Renal cortical epithelial cell (primary cell): ENCODE data around the gene EFCC1. TPM values are rescaled to one million over a fixed set of nuclear protein-coding genes. Genes with fewer than 3 reads are reported as not detected.

Experiments
- DNase-seq: peaks from one replicate; pipeline ENCODE4 v3.0.0-alpha.2; 2011; ENCODE audit warnings: low read depth
- total RNA-seq: library from RNA; depleted of rRNA; stranded (reverse); fragments of >200 nt; gene quantifications from 2 replicates; pipeline ENCODE4 v1.2.3, GENCODE V29; 2014

The EFCC1 gene, protein sequence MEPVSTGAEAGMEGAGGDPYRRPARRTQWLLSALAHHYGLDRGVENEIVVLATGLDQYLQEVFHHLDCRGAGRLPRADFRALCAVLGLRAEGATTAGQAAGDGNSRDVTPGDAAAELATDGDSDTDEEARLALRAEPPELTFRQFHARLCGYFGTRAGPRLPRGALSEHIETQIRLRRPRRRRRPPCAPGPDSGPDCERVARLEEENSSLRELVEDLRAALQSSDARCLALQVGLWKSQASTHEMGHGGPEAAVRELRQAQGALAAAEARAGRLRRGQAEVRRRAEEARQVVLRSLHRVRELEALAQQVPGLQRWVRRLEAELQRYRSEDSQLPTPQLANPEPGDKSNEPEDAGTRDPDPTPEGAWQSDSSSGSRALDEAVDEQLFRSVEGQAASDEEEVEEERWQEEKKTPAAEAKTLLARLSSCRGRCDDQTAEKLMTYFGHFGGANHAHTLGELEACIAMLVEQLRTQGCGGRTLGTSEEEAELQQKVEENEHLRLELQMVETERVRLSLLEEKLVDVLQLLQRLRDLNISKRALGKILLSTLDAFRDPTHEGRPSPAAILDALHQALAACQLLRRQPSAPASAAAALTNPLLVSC
- total RNA-seq: not detected in 2 replicates

GRCh38 chr3:129001101-129001805 is at the start of gene EFCC1:
TSS of gene EFCC1 (plus strand) at chr3:129001304. CDS start at chr3:129001629, 325 bp downstream.
- no peak for DNase-seq

- DNase-seq: no peak
Measured at GRCh38 chr3:128956440-128956839, 44.7 kb upstream of the EFCC1 start.

- DNase-seq: no peak
Measured at GRCh38 chr3:128965280-128965679, 35.8 kb upstream of the EFCC1 start.

DNA sequence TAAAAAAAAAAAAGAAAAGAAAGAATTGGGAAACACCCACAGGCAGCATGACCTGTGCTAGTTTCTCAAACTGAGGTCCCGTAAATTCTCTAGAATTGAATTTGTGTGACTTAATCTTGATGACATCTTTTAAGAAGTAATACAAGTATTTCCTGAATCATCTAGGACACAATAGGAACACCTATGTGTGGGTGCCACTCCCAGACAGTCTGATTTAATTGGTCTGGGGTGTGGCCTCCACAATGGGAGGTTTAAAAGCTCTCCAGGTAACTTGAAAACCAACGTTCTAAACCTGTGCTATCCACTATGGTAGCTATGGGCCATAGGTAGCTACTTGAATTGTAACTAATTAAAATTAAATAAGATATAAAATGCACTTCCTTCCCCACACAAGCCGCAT is 35.3 kb upstream of the EFCC1 start:
- peak; percentile 11 for DNase-seq

DNA sequence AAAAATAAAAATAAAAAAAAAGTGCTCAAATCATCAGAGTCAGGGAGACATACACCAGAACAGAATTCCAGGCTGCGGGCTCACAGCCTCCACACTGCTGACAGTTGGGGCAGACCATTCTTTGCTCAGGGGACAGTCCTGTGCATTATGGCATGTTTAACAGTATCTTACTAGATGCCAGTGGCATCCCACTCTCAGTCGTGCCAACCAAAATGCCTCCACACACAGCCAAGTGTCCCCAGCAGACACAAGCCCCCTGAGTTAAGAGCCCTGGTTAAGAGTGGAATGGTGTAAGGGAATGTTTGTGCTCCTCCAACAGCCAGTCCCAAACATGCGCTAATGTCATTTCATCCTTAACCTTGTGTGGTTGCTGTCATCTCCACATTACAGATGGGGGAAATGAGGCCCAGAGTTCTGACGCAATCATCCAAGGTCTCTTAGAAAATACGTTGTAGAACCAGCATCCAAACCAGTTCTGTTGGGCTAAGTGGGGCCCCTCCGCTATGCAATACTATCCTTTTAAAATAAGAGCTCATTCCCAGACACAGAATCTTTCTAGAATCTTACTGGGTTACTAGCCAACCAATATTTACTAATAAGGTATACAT is 33.3 kb upstream of the EFCC1 start:
- no peak for DNase-seq

GRCh38 chr3:128969993-128970739 is 30.9 kb upstream of the EFCC1 start:
- DNase-seq: peak; percentile 17

DNA sequence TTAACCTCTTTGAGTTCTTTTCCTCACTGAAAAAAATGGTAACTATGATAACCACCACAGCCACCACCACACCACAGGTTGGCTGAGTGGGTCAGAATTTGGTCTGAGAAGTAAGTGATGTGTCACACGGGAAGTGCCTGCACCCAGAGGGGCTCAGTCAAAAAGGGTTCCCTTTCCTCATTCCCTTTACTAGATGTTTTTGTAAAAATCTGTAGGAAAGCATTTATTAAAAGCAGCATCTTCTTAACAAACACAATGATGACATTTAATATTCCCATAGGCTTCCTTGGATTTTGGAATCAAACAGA is 30.4 kb upstream of the EFCC1 start:
- no peak for DNase-seq

- no peak for DNase-seq
Measured at GRCh38 chr3:128971421-128972100, 29.5 kb upstream of the EFCC1 start.

DNA sequence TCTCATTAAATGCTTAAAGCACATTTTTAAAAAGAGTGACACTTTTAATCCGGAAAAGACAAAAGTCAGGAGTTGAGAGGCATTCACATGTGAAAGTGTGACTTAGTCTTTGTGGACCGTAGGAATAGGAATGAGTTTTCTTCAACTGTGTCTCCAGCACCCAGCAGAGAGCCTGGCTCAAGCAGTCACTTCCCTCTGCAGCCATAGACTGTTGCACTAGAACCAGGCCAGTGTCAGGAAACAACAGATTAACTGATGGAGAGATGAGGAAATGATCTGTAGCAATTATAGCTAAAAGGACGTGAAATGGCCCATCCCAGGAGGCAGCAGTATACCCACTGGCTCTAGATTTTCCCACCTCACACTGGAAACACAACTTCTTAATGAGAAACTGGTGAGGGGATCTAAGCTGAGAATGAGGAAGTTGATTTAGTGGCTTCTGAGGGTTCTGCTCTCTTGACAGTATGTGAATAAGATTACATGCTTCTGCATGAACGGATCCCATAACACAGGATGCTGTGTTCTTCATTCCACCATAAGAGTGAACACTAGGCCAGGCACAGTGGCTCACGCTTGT is 27.0 kb upstream of the EFCC1 start:
- no peak for DNase-seq

DNA sequence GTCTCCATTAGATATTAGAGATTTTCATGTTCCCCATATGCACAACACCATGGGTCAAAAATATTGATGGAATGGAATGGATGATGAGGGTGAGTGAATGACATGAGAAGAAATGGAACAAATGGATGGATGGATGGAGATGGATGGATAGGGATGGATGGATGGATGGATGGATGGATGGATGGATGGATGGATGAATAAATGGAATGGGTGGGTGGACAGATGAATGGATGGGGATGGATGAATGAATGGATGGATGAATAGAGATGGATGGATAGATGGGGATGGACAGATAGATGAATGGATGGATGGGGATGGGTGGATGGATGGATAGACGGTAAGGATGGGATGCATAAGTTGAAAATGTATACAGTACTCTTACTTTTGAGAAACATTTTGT is 25.8 kb upstream of the EFCC1 start:
- no peak for DNase-seq

DNA sequence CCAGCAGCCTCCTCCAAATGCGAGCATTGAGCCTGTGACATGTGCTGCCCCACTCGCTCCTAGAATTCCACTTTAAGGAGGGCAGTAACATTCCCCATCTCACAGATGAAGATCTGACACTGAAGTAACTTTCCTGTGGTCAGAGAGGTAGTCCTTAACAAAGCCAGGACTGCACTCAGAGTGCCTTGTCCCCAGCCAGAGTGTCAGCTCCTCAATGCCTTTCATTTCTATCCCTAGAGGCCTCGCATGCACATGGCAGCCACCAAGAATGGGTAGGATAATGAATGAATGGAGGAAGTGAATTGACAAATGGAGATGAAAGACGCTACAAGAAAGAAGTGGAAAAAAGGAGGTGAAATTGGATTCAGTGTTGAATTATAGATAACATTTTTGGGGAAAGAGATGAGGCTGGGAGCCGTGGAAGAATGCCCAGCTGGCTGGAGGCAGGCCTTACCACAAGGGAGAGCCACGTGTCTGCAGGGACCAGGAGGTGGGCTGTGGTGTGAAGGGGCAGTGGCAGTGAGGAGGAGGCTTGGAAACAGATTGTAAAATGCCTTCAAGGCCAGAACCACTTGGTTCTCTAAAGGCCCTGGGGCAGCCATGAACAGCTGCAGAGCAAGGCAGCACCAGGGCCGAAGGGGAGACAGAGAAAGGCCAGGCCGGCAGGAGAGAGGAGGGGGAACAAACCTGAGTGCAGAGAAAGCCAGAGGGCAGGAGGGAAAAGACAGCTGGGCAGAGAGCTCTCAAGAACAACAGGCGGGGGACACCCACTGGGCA is 17.6 kb upstream of the EFCC1 start:
- DNase-seq: no peak

DNA sequence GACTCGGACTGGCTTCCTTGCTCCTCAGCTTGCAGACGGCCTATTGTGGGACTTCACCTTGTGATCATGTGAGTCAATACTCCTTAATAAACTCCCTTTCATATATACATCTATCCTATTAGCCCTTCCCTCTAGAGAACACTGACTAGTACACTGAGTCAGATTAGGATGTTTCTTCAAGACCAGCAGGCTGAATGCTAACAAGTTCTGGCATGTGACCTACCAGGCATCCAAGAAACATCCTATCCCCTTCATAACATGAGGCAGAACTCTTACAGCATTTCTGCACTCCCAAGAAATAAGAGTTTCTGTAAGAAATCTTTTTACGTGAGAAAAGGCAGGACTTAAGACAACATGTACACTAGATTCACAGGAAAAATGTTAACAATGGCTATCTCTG is 16.5 kb upstream of the EFCC1 start:
- no peak for DNase-seq

DNA sequence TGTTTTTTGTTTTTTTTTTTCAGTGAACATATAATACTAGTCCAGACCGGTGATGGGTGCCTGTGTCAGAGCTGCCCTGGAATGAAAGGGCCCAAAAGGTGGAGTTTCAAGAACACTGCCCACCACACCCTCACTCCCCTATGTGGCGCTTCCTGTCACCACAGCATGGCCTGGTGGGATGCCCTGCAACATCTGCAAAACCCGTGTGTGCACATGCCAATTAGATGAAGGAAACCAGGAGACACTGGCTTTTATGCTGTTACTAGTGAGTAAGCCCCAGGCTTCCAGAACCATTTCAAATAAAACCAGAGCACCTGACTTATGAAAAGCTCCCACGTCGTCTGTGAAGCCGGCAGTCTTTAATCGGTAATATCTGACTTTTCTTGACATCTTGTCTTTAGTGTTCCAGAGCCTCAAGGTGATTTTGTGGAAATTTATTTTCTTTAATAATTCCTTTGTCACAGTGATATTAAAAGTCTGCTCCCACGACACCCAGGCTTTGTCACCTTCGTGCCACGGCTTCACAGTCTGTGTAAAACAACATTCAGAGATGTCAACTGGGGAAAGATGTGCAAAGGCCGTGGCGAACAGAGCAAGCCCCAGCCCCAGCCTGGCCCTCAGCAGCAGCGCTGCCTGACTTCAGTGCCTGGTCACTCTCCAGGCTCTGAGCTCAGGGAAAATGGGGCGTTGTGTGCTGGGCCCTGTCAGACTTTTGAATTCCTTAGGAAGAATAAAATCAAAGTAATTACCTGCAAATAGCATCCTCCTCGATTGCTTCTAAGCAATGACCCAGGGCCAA is 13.6 kb upstream of the EFCC1 start:
- no peak for DNase-seq

DNA sequence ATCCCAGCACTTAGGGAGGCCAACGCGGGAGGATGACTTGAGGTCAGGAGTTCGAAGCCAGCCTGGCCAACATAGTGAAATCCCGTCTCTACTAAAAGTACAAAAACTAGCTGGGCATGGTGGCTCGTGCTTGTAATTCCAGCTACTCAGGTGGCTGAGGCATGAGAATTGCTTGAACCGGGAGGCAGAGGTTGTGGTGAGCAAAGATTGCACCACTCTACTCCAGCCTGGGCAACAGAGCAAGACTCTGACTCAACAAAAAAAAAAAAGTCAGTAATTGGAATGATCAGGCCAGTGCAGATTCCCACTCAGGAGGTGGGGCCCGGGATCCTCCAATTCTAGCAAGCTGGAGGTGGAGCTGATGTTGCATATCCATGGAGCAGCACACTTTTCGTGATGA is 12.8 kb upstream of the EFCC1 start:
- no peak for DNase-seq

DNA sequence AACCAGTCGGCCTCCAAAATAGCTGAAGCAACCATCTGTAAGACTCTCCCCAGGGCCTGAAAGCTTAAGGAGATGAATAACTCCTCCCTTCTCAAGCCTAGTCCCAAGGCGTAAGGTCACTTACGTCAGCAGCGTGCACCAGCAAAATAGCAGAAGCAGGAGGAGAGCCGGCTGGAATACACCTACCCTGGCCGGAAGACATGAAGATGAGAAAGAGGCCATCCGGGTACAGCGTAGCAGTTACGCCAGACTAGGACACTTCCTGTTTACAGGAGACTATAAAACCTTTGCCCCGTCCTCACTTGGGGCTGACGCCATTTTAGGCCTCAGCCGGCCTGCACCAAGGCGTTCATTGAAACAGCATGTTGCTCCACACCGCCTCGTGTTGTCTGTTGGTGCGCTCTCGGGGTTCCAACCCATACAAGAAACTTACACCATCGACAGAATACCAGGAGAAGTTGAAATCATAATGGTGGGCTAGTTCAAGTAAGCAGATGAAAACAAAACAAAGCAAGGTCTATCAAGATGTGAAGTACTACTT is 9.7 kb upstream of the EFCC1 start:
- DNase-seq: no peak

- DNase-seq: no peak
Measured at GRCh38 chr3:128992926-128993460, 8.1 kb upstream of the EFCC1 start.

DNA sequence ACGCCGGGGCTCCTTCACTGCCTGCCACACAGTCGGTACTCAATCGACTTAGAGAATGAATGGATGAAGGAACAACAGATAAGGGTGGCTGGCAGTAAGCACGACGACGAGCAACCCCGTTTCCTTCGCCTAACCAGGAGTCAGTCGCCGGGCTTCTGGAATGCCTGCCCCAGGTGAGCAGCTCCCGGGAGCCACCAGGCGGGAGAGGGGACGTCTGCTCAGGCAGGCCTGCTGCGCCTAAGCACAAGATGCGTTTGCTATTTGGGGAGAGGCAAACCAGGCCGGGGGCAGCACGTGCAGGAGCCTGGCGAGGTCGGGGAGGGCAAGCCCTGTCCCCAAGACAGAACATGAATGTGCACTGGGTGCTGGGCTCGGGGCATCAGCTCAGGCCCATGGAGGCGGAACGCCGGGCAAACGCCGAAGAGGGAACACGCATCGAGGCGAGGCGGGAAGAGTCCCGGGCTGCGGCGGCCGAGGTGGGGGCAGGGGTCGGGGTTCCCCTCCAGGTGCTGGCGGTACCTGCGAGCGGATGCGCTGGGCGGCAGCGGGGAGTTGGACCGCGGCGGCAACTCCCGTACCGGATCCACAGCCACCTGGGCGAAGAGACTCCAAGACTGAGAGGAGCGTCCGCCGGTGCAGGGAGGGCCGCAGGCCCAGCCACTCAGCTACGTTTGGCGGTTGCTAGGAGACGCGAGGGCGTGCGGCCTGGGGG is 7.5 kb upstream of the EFCC1 start, which contains the start of gene CFAP92:
Gene CFAP92 (minus strand): TSS at position 616 of the 712 bp plus-strand sequence. CDS start 772 bp downstream, outside the sequence.
- DNase-seq: peak; percentile 52

GRCh38 chr3:128994173-128994512 is 7.0 kb upstream of the EFCC1 start:
- no peak for DNase-seq
